Measurements from ENCODE around the gene THSD7B. TPM values are rescaled to one million over a fixed set of nuclear protein-coding genes. Genes with fewer than 3 reads are reported as not detected.

Gene THSD7B
- total and polyA plus RNA-seq, 2 experiments from 2014 or later: 0.86 to 3.8 TPM

DNA sequence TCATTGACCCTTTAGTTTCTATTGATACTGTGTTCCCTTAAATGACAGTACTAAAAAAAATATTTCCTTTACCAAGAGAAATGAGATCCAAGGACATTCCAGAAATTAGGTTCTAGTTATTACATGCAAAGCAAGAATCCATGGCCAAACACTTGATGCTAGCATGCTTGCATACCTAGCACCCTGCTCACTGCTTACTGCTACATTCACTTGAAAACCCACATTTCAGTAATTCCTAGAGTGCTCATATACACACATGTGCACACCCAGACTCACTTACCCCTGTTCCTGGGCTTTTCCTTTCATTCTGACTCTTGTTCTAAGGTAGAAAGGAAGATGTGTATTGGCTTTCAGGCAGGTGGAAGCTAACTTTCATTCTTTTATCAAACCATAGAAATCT lies 395.9 kb downstream of the THSD7B start:
- H3K36me3 ChIP-seq (ENCODE audit: insufficient read depth): no peaks in the 10 kb centered on the region
- H3K27me3 Mint-ChIP-seq (ENCODE audit: insufficient read depth, low read depth, poor library complexity): no peaks in the 10 kb centered on the region
- no peak overlapping the region for H3K27ac ChIP-seq (ENCODE audit: low read depth)
- H3F3A ChIP-seq (replicated peaks; ENCODE audit: low read depth): no peaks in the 10 kb centered on the region
- no peak overlapping the region for H3K4me2 ChIP-seq
- peaks cover 3% of the 10 kb centered on the region; the same call in 1 of the 3 replicates for H3K9me3 Mint-ChIP-seq
- H3K4me1 ChIP-seq (ENCODE audit: insufficient read depth): 0 out of 2 replicates have a peak, but pooled peaks cover 5% of the 10 kb centered on the region
- peaks cover 3% of the 10 kb centered on the region; the same call in 1 of the 3 replicates for H3K4me1 Mint-ChIP-seq
- no peaks in the 10 kb centered on the region; the same call in 1 of the 2 replicates for H4K20me1 ChIP-seq (replicated peaks; ENCODE audit: insufficient read depth)
- H3K36me3 Mint-ChIP-seq (ENCODE audit: low read depth): no peaks in the 10 kb centered on the region; the same call in 2 of the 3 replicates
- TF ChIP-seq ZNF114 (CRISPR knock-in tag; IDR thresholded peaks at IDR 0.05): no peak
- TF ChIP-seq, protein P1, sequence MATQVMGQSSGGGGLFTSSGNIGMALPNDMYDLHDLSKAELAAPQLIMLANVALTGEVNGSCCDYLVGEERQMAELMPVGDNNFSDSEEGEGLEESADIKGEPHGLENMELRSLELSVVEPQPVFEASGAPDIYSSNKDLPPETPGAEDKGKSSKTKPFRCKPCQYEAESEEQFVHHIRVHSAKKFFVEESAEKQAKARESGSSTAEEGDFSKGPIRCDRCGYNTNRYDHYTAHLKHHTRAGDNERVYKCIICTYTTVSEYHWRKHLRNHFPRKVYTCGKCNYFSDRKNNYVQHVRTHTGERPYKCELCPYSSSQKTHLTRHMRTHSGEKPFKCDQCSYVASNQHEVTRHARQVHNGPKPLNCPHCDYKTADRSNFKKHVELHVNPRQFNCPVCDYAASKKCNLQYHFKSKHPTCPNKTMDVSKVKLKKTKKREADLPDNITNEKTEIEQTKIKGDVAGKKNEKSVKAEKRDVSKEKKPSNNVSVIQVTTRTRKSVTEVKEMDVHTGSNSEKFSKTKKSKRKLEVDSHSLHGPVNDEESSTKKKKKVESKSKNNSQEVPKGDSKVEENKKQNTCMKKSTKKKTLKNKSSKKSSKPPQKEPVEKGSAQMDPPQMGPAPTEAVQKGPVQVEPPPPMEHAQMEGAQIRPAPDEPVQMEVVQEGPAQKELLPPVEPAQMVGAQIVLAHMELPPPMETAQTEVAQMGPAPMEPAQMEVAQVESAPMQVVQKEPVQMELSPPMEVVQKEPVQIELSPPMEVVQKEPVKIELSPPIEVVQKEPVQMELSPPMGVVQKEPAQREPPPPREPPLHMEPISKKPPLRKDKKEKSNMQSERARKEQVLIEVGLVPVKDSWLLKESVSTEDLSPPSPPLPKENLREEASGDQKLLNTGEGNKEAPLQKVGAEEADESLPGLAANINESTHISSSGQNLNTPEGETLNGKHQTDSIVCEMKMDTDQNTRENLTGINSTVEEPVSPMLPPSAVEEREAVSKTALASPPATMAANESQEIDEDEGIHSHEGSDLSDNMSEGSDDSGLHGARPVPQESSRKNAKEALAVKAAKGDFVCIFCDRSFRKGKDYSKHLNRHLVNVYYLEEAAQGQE (IDR thresholded peaks at IDR 0.05; ENCODE audit: unreplicated experiment): no peak
- no peak for TF ChIP-seq EZH2phosphoT487 (IDR thresholded peaks at IDR 0.05; ENCODE audit: unreplicated experiment)
- no peak overlapping the region for H3K4me3 ChIP-seq
- H3K4me3 Mint-ChIP-seq: no peak overlapping the region
- peaks cover 5% of the 10 kb centered on the region; the same call in 1 of the 2 replicates for H3K9me2 ChIP-seq (ENCODE audit: insufficient read depth)
- H3K27me3 ChIP-seq (ENCODE audit: insufficient read depth): no peaks in the 10 kb centered on the region
- H3K79me2 ChIP-seq (replicated peaks; ENCODE audit: insufficient read depth): no peaks in the 10 kb centered on the region
- no peak for ATAC-seq
- H2AFZ ChIP-seq: no peak overlapping the region
- DNase-seq (ENCODE audit: low spot score): no peak
- H3K27ac Mint-ChIP-seq: no peak overlapping the region

- no peak overlapping the region for H3K4me2 ChIP-seq
- no peak overlapping the region for H3K27ac ChIP-seq (ENCODE audit: low read depth)
- TF ChIP-seq JUNB (IDR thresholded peaks at IDR 0.05; ENCODE audit: unreplicated experiment): no peak
- TF ChIP-seq ZNF462 (CRISPR knock-in tag; IDR thresholded peaks at IDR 0.05): no peak
- no peak for TF ChIP-seq EZH2 (IDR thresholded peaks at IDR 0.05; ENCODE audit: low read depth, unreplicated experiment)
- TF ChIP-seq ZNF114 (CRISPR knock-in tag; IDR thresholded peaks at IDR 0.05): no peak
- TF ChIP-seq, protein P1 (IDR thresholded peaks at IDR 0.05; ENCODE audit: unreplicated experiment): no peak
- TF ChIP-seq CREB1 (CRISPR knock-in tag; IDR thresholded peaks at IDR 0.05; ENCODE audit: low read depth): no peak
These were observed 400.6 kb downstream of the THSD7B start for GRCh38 chr2:137165968-137166367.

More at GRCh38 chr2:137165968-137166367, 400.6 kb downstream of the THSD7B start:
- H3K27ac Mint-ChIP-seq: no peak overlapping the region
- no peaks in the 10 kb centered on the region for H3K4me1 Mint-ChIP-seq
- no peak overlapping the region for H3K4me3 Mint-ChIP-seq
- Histone ChIP-seq H3K79me2 (replicated peaks; ENCODE audit: insufficient read depth) (no peaks in the 10 kb centered on the region), H3K27me3 (ENCODE audit: insufficient read depth) (no peaks in the 10 kb centered on the region), H3F3A (replicated peaks; ENCODE audit: low read depth) (no peaks in the 10 kb centered on the region), H3K9me2 (ENCODE audit: insufficient read depth) (peaks cover 5% of the 10 kb centered on the region; the same call in 1 of the 2 replicates), H3K4me3 (no peak overlapping the region), H3K36me3 (ENCODE audit: insufficient read depth) (no peaks in the 10 kb centered on the region), H3K4me1 (ENCODE audit: insufficient read depth) (no peaks in the 10 kb centered on the region), H2AFZ (no peak overlapping the region), H4K20me1 (replicated peaks; ENCODE audit: insufficient read depth) (no peaks in the 10 kb centered on the region)
- ATAC-seq (no peak), DNase-seq (ENCODE audit: low spot score) (no peak)
- peaks cover 1% of the 10 kb centered on the region for H3K27me3 Mint-ChIP-seq (ENCODE audit: insufficient read depth, low read depth, poor library complexity)
- H3K9me3 Mint-ChIP-seq: peaks cover 3% of the 10 kb centered on the region; the same call in 1 of the 3 replicates
- no peaks in the 10 kb centered on the region; the same call in 2 of the 3 replicates for H3K36me3 Mint-ChIP-seq (ENCODE audit: low read depth)
